ENCODE measurements around the gene NAA11.
"Not testable (repeated sequence)": the region's sequence is repeated elsewhere in the genome, so short reads cannot be mapped to it uniquely, and the experiment has no call there.

NAA11 gene

GRCh38 chr4:79306795-79307194 is 19.1 kb downstream of the NAA11 start:
- no peak for DNase-seq

GRCh38 chr4:79300280-79300679 is 25.6 kb downstream of the NAA11 start:
- no peak for DNase-seq

- no peak for DNase-seq
Observed at GRCh38 chr4:79298484-79298883, 27.4 kb downstream of the NAA11 start.

GRCh38 chr4:79298027-79298426 is 27.8 kb downstream of the NAA11 start:
- no peak for DNase-seq

- no peak for DNase-seq
Observed at GRCh38 chr4:79297479-79297878, 28.4 kb downstream of the NAA11 start.

GRCh38 chr4:79296768-79297428 is 29.0 kb downstream of the NAA11 start:
- DNase-seq, result no peak

- DNase-seq, result no peak
Observed at GRCh38 chr4:79295086-79295485, 30.8 kb downstream of the NAA11 start.

- DNase-seq, result peak in 1 of 2 experiments; percentile 46
Observed at GRCh38 chr4:79294064-79294463, 31.8 kb downstream of the NAA11 start.

- no peak for DNase-seq
Observed at GRCh38 chr4:79292008-79292407, 33.9 kb downstream of the NAA11 start.

GRCh38 chr4:79290376-79290775 is 35.5 kb downstream of the NAA11 start:
- DNase-seq, result peak; percentile 68 to 86

GRCh38 chr4:79288185-79288584 is 37.7 kb downstream of the NAA11 start:
- DNase-seq, result peak in 1 of 2 experiments; percentile 54

- peak in 1 of 2 experiments; percentile 54 for DNase-seq
Observed at GRCh38 chr4:79287718-79288117, 38.1 kb downstream of the NAA11 start.

- no peak for DNase-seq
Observed at GRCh38 chr4:79287076-79287475, 38.8 kb downstream of the NAA11 start.

GRCh38 chr4:79281566-79282359 is 44.1 kb downstream of the NAA11 start:
- no peak for DNase-seq

- not testable (repeated sequence) for DNase-seq
Observed at GRCh38 chr4:79277467-79277866, 48.4 kb downstream of the NAA11 start.

- peak in 1 of 2 experiments; percentile 78 for DNase-seq
Observed at GRCh38 chr4:79273915-79274314, 51.9 kb downstream of the NAA11 start.

- no peak for DNase-seq
Observed at GRCh38 chr4:79272761-79273160, 53.1 kb downstream of the NAA11 start.

GRCh38 chr4:79272126-79272525 is 53.7 kb downstream of the NAA11 start:
- DNase-seq, result no peak

GRCh38 chr4:79267671-79268070 is 58.2 kb downstream of the NAA11 start:
- DNase-seq, result peak; percentile 8 to 51

Data from NCI-H446 (cell line).